Measurements from ENCODE around the gene AZU1. TPM values are rescaled to one million over a fixed set of nuclear protein-coding genes. Genes with fewer than 3 reads are reported as not detected.
A peak's percentile ranks its signal among the peaks of the same experiment; 100 is the strongest.
"Not testable (repeated sequence)": the region's sequence is repeated elsewhere in the genome, so short reads cannot be mapped to it uniquely, and the experiment has no call there.

The AZU1 gene
- total RNA-seq, 4 donors from 2014 or later = 0.40 TPM; not detected in 3

GRCh38 chr19:850221-850978 lies 22.8 kb downstream of the AZU1 start:
- Histone ChIP-seq H3K4me3 (peak overlapping the region in 1 of 2 donors; percentile 28), H3K4me1 (peaks cover 0 to 53% (median 14%) of the 10 kb centered on the region in 3 donors), H3K36me3 (no peaks in the 10 kb centered on the region), H3K27ac (peak overlapping the region; percentile 43 to 87 (median 84)), H3K27me3 (peaks cover 73% of the 10 kb centered on the region), H3K9me3 (no peaks in the 10 kb centered on the region)
- TF ChIP-seq EP300 (IDR thresholded peaks at IDR 0.05) (no peak), POLR2A (IDR thresholded peaks at IDR 0.05) (peak in 1 of 2 donors; percentile 16), CTCF (IDR thresholded peaks at IDR 0.05) (no peak), POLR2AphosphoS5 (IDR thresholded peaks at IDR 0.05) (peak; percentile 98)
- ATAC-seq = peak; percentile 94
- WGBS, 2 donors (ENCODE audit: low coverage in 1 of 2) = 22 to 50% methylated on average over 2 to 10 of the region's 28 CpGs

GRCh38 chr19:850979-851335 lies 23.3 kb downstream of the AZU1 start:
- peaks cover 0 to 53% (median 14%) of the 10 kb centered on the region in 3 donors for H3K4me1 ChIP-seq
- H3K27me3 ChIP-seq = peaks cover 73% of the 10 kb centered on the region
- no peak for TF ChIP-seq POLR2A (IDR thresholded peaks at IDR 0.05)
- TF ChIP-seq EP300 (IDR thresholded peaks at IDR 0.05) = no peak
- no peak for TF ChIP-seq POLR2AphosphoS5 (IDR thresholded peaks at IDR 0.05)
- no peak for TF ChIP-seq CTCF (IDR thresholded peaks at IDR 0.05)
- peak overlapping the region in 1 of 2 donors; percentile 28 for H3K4me3 ChIP-seq
- H3K9me3 ChIP-seq = no peaks in the 10 kb centered on the region
- H3K27ac ChIP-seq = peak overlapping the region; percentile 36 to 87 (median 84)
- no CpG with 5 or more reads among the region's 13 CpGs for WGBS, 2 donors (ENCODE audit: low coverage in 1 of 2)
- H3K36me3 ChIP-seq = no peaks in the 10 kb centered on the region
- ATAC-seq = no peak

- peaks cover 0 to 53% (median 14%) of the 10 kb centered on the region in 3 donors for H3K4me1 ChIP-seq
- TF ChIP-seq CTCF (IDR thresholded peaks at IDR 0.05) (no peak), EP300 (IDR thresholded peaks at IDR 0.05) (no peak), POLR2AphosphoS5 (IDR thresholded peaks at IDR 0.05) (no peak), POLR2A (IDR thresholded peaks at IDR 0.05) (no peak)
- H3K4me3 ChIP-seq = peak within 1 kb of the TSS in 1 of 2 donors; percentile 28
- no peak for ATAC-seq
- 71 to 93% methylated on average over 3 to 9 of the region's 55 CpGs for WGBS, 2 donors (ENCODE audit: low coverage in 1 of 2)
- H3K27me3 ChIP-seq = peaks cover 67% of the 10 kb centered on the region
- no peaks in the 10 kb centered on the region for H3K9me3 ChIP-seq
- H3K36me3 ChIP-seq = no peaks in the 10 kb centered on the region
- H3K27ac ChIP-seq = peak within 1 kb of the TSS in 3 of 4 donors; percentile 84 to 87 (median 85)
Measured at GRCh38 chr19:852136-853013, 24.7 kb downstream of the AZU1 start, which contains the start of gene ELANE. Gene ELANE, plus strand, starts transcription at chr19:852303. Its CDS starts 26 bp downstream, at chr19:852329.

- ATAC-seq = no peak
- Histone ChIP-seq H3K4me1 (peaks cover 0 to 46% (median 14%) of the 10 kb centered on the region in 3 donors), H3K4me3 (peak overlapping the region in 1 of 2 donors; percentile 10), H3K36me3 (no peaks in the 10 kb centered on the region), H3K9me3 (no peaks in the 10 kb centered on the region), H3K27me3 (peaks cover 66% of the 10 kb centered on the region), H3K27ac (no peak overlapping the region)
- TF ChIP-seq EP300 (IDR thresholded peaks at IDR 0.05) (no peak), POLR2AphosphoS5 (IDR thresholded peaks at IDR 0.05) (no peak), CTCF (IDR thresholded peaks at IDR 0.05) (no peak), POLR2A (IDR thresholded peaks at IDR 0.05) (no peak)
- no CpG with 5 or more reads among the region's 67 CpGs for WGBS, 2 donors (ENCODE audit: low coverage in 1 of 2)
Measured at GRCh38 chr19:853014-853585, 25.5 kb downstream of the AZU1 start.

DNA sequence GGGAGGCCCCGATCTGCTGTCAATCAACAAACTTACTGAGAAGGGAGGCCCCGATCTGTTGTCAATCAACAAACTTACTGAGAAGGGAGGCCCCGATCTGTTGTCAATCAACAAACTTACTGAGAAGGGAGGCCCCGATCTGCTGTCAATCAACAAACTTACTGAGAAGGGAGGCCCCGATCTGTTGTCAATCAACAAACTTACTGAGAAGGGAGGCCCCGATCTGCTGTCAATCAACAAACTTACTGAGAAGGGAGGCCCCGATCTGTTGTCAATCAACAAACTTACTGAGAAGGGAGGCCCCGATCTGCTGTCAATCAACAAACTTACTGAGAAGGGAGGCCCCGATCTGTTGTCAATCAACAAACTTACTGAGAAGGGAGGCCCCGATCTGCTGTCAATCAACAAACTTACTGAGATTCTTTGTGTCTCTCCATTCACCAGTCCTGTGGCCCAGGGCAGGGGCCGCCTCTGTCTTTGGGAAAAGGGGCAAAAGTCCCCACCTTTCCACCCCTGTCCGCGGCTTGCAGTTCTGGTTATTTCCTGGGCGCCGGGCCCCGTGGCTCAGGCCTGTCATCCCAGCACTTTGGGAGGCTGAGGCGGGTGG lies 26.1 kb downstream of the AZU1 start:
- ATAC-seq, H3K4me3 ChIP-seq, H3K9me3 ChIP-seq, H3K36me3 ChIP-seq, H3K27ac ChIP-seq: not testable (repeated sequence)
- no CpG with 5 or more reads among the region's 17 CpGs for whole genome bisulfite sequencing, 2 donors (ENCODE audit: low coverage in 1 of 2)
- H3K27me3 ChIP-seq = peaks cover 66% of the 10 kb centered on the region
- peaks cover 0 to 40% (median 16%) of the 10 kb centered on the region in 3 donors for H3K4me1 ChIP-seq

Measured in gastroesophageal sphincter (tissue), 4 donors.